ENCODE results near the gene SNX9.

The SNX9 gene

DNA sequence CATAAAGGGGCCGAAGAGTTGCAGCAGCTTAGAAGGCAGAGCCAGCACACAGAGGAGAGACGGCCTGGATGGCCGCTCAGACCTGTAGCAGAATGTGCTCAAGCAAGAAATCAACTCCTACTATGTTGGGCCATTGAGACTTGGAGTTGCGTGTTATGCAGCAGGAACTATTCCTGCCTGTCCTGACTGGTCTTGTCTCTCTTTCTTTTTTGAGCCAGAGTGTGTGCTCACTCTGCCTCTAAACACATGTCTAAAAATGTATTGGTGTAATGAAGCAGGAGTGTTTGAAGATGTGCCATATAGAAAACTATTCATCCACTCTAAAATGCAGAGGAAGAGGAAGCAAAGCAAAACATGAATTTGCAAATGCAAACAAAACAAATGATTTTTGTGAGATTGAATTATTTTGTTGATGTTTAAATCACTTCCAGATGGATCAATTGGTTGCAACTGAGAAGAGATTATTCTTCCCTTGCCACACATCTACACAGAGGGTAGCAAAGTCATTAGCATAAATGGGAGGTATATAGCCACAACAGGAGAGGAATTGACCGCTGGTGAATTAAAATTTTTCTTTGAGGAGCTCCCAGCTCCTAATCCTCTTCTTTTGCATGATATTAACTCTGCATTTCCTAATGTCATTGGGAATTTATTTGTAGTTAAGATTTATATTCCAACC lies 138.2 kb downstream of the SNX9 start:
- H3K4me3 Mint-ChIP-seq: no peak overlapping the region
- no peaks in the 10 kb centered on the region for H3K27me3 Mint-ChIP-seq (ENCODE audit: low read depth)
- no peak for TF ChIP-seq CTCF (IDR thresholded peaks at IDR 0.05; ENCODE audit: unreplicated experiment in 3 of 3)
- H3K4me1 Mint-ChIP-seq: peaks cover 8% of the 10 kb centered on the region
- peaks cover 17% of the 10 kb centered on the region for H3K36me3 Mint-ChIP-seq (ENCODE audit: low read depth)
- H3K9me3 Mint-ChIP-seq: peaks cover 28% of the 10 kb centered on the region
- H3K27ac Mint-ChIP-seq: no peak overlapping the region

DNA sequence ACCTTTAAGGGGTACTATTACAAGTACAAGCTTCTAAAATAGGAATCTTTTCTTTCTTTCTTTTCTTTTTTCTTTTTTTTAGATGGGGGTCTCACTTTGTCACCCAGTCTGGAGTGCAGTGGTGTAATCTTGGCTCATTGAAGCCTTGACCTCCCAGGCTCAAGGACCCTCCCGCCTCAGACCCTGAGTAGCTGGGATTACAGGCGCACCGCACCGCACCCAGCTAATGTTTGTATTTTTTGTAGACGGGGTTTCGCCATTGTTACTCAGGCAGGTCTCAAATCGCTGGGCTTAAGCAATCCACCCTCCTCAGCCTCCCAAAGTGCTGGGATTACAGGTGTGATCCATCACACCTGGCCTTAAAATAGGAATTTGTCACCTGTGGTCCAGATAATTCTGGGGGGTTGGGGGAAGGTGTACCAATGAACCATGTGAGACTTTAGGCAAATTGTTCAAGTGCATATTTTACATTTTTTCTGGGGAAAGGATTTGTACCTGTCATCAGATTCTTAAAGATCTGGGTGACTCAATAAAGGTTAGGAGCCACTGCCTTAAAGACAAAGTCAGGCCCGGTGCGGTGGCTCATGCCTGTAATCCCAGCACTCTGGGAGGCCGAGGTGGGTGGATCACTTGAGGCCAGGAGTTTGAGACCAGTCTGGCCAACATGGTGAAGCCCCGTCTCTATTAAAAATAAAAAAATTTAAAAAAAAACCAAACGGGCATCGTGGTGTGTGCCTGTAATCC lies 139.0 kb downstream of the SNX9 start:
- peaks cover 17% of the 10 kb centered on the region for H3K36me3 Mint-ChIP-seq (ENCODE audit: low read depth)
- no peak overlapping the region for H3K4me3 Mint-ChIP-seq
- peaks cover 26% of the 10 kb centered on the region for H3K9me3 Mint-ChIP-seq
- H3K27me3 Mint-ChIP-seq (ENCODE audit: low read depth): no peaks in the 10 kb centered on the region
- no peak overlapping the region for H3K27ac Mint-ChIP-seq
- peaks cover 8% of the 10 kb centered on the region for H3K4me1 Mint-ChIP-seq
- TF ChIP-seq CTCF (IDR thresholded peaks at IDR 0.05; ENCODE audit: unreplicated experiment in 3 of 3): no peak

DNA sequence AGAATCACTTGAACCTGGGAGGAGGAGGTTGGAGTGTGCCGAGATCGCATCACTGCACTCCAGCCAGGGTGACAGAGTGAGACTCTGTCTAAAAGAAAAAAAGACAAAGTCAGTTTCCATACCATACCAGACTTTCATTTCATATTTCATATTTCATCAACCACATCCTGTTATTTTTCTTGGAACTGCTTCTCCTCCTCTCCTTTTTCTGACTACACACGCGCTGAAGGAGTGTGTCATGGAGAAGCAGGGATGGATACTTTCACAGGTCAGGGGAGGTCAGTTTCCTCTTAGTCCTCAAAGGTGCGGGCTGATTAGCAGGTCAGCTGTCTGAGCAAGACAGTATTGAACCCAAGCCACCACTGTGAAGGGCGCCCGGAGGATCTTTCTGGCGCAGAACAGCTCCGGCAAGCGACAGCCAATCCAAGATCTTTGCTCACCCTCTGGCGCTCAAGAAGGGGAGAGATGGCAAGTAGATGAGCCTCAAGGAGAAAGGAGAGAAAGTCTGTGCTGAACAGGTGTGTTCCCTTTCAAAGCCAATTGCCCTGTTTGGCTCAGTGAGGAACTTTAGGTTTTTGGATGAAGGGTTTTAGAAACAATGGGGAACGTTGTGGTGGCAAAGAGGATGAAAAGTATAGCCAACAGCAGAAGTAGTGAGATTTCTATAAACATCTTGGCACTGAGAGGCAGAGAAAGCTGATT lies 139.7 kb downstream of the SNX9 start:
- Mint-ChIP-seq H3K27me3 (ENCODE audit: low read depth) (no peaks in the 10 kb centered on the region), H3K27ac (peak overlapping the region in 2 of 3 experiments; percentile 27 to 37), H3K9me3 (peaks cover 25% of the 10 kb centered on the region), H3K4me1 (peaks cover 8% of the 10 kb centered on the region), H3K36me3 (ENCODE audit: low read depth) (peaks cover 17% of the 10 kb centered on the region), H3K4me3 (no peak overlapping the region)
- TF ChIP-seq CTCF (IDR thresholded peaks at IDR 0.05; ENCODE audit: unreplicated experiment in 3 of 3): no peak

DNA sequence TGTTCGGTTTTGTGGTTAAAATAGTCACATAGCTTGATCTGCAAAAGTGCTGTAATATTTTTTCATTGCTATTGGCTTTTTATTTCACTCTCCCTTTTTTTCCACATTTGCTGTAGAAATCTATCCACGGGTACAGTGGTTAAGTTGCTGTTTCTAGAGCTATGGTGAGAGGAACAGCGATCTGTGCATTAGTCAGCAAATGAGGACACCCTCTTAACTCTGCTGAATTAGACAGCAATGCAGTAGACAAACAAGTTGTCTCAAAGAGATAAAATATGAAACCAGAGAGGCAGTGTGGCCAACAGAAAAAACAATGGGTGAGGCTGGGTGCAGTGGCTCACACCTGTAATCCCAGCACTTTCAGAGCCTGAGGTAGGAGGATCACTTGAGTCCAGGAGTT lies 141.1 kb downstream of the SNX9 start:
- H3K4me1 Mint-ChIP-seq: peaks cover 8% of the 10 kb centered on the region
- H3K27ac Mint-ChIP-seq: no peak overlapping the region
- no peaks in the 10 kb centered on the region for H3K27me3 Mint-ChIP-seq (ENCODE audit: low read depth)
- no peak overlapping the region for H3K4me3 Mint-ChIP-seq
- peaks cover 11% of the 10 kb centered on the region for H3K36me3 Mint-ChIP-seq (ENCODE audit: low read depth)
- TF ChIP-seq CTCF (IDR thresholded peaks at IDR 0.05; ENCODE audit: unreplicated experiment in 3 of 3): no peak
- peaks cover 16% of the 10 kb centered on the region for H3K9me3 Mint-ChIP-seq

GRCh38 chr6:157965387-157965786 lies 142.3 kb downstream of the SNX9 start:
- H3K4me1 Mint-ChIP-seq: peaks cover 8% of the 10 kb centered on the region
- no peaks in the 10 kb centered on the region for H3K36me3 Mint-ChIP-seq (ENCODE audit: low read depth)
- no peak for TF ChIP-seq CTCF (IDR thresholded peaks at IDR 0.05; ENCODE audit: unreplicated experiment in 3 of 3)
- no peak overlapping the region for H3K4me3 Mint-ChIP-seq
- H3K27ac Mint-ChIP-seq: no peak overlapping the region
- peaks cover 4% of the 10 kb centered on the region for H3K9me3 Mint-ChIP-seq
- no peaks in the 10 kb centered on the region for H3K27me3 Mint-ChIP-seq (ENCODE audit: low read depth)

All from nephron (organoid).